K562 treated with DMSO at 1 percent for 4 hours (cell line): ENCODE data around the gene IMP4. TPM values are rescaled to one million over a fixed set of nuclear protein-coding genes. Genes with fewer than 3 reads are reported as not detected.

Source experiments
- total RNA-seq: library from RNA; unstranded; fragments of 300-600 nt; gene quantifications from 2 replicates; pipeline ENCODE4 v1.2.3, GENCODE V29; 2022; ENCODE audit not compliant: insufficient read depth

Gene IMP4
- total RNA-seq = 78.1 and 85.6 TPM in 2 replicates

GRCh38 chr2:130342533-130343275, at the start of gene IMP4:
TSS of gene IMP4 (plus strand) at chr2:130342897. CDS start at chr2:130342933, 36 bp downstream.

GRCh38 chr2:130355578-130356431, 13.1 kb downstream of the IMP4 start, which contains the start of gene PTPN18:
TSS of gene PTPN18 (plus strand) at chr2:130356056. CDS start at chr2:130356108, 52 bp downstream.

Other genes starting within 250 kb of the IMP4 start
- not detected in 2 replicates for gene POTEF, start 213.7 kb upstream of the IMP4 start, total RNA-seq
- gene CCDC74B, start 197.8 kb upstream of the IMP4 start, total RNA-seq = 3.3 TPM in 1 of 2 replicates, not detected in the other
- 62.5 and 78.4 TPM in 2 replicates for gene SMPD4, start 161.3 kb upstream of the IMP4 start, total RNA-seq
- gene MZT2B, start 160.6 kb upstream of the IMP4 start, total RNA-seq = 404 and 429 TPM in 2 replicates
- gene TUBA3E, start 144.5 kb upstream of the IMP4 start, total RNA-seq = not detected in 2 replicates
- 27.7 and 32.5 TPM in 2 replicates for gene PTPN18, start 13.2 kb downstream of the IMP4 start, total RNA-seq
- not detected in 2 replicates for gene POTEI, start 166.4 kb downstream of the IMP4 start, total RNA-seq
- not detected in 2 replicates for gene CFC1B, start 178.3 kb downstream of the IMP4 start, total RNA-seq